Measurements from ENCODE around the gene PYROXD2. TPM values are rescaled to one million over a fixed set of nuclear protein-coding genes. Genes with fewer than 3 reads are reported as not detected.
"Not testable (repeated sequence)": the region's sequence is repeated elsewhere in the genome, so short reads cannot be mapped to it uniquely, and the experiment has no call there.

The PYROXD2 gene
- total RNA-seq, 2 experiments from 2014 or later: 13.5 to 18.7 TPM

- no peak for DNase-seq
- Mint-ChIP-seq H3K4me3 (no peak overlapping the region), H3K4me1 (peaks cover 9% of the 10 kb centered on the region), H3K27me3 (peaks cover 45% of the 10 kb centered on the region), H3K9me3 (peaks cover 2% of the 10 kb centered on the region), H3K27ac (no peak overlapping the region), H3K36me3 (ENCODE audit: low read depth) (no peaks in the 10 kb centered on the region)
- ChIA-PET CTCF (no interaction called here), POLR2A (no interaction called here)
Measured at GRCh38 chr10:98357194-98357822, 57.7 kb downstream of the PYROXD2 start.

- no peak overlapping the region for H3K27ac Mint-ChIP-seq
- H3K4me3 Mint-ChIP-seq: no peak overlapping the region
- POLR2A ChIA-PET: no interaction called here
- peaks cover 2% of the 10 kb centered on the region for H3K9me3 Mint-ChIP-seq
- H3K4me1 Mint-ChIP-seq: peaks cover 2% of the 10 kb centered on the region
- no peak for DNase-seq
- peaks cover 58% of the 10 kb centered on the region for H3K27me3 Mint-ChIP-seq
- CTCF ChIA-PET: no interaction called here
- no peaks in the 10 kb centered on the region for H3K36me3 Mint-ChIP-seq (ENCODE audit: low read depth)
Measured at GRCh38 chr10:98354491-98354890, 60.5 kb downstream of the PYROXD2 start.

DNA sequence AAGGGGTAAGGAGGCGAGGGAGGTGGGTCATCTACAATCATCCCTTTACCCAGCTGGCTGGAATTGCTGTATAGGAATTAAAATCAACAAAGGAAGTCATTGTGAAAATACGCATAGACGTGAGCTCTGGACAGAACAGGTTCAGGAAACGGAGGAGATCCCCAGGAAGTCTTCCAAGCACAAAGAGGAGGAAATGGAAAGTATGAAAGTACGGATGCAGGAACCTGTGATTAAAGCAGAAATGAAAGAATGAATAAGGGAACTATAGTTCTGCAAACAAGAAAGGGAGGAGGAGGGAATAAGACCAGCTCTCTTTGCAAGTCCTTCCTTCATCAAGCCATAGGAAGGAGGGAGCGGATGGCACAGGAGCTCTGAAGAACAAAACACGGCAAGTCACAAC is 61.8 kb downstream of the PYROXD2 start:
- ChIA-PET CTCF (no interaction called here), POLR2A (no interaction called here)

DNA sequence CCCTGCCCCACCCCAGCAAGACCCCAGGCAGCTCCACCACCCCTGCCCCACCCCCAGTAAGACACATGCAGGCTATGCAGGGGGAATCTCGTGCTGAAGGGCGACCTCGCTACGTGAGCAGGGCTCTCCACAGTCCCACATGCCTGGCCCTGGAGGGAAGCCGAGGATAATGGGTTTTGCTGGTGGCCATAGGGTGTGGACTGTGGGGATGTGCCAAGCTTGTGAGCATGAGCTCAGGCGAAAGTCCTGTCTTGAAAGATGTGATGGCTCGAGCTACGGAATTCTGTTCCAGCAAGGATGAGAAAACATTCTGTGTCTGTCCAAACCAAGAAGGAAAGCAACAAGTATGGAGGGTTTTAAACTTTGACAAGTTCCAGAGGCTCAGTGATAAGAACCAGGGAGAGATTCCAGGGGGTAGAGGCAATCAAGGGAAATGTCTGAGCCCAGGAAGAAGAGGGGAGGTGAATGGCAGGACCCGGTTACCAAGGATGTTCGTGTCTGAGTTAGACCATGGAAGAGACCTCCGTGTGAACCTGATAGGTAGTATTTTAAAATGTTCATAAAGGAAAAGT is 63.1 kb downstream of the PYROXD2 start:
- Mint-ChIP-seq H3K4me3 (no peak overlapping the region), H3K4me1 (peaks cover 2% of the 10 kb centered on the region), H3K9me3 (peaks cover 4% of the 10 kb centered on the region), H3K27ac (no peak overlapping the region), H3K27me3 (peaks cover 60% of the 10 kb centered on the region), H3K36me3 (ENCODE audit: low read depth) (peaks cover 4% of the 10 kb centered on the region)
- DNase-seq: no peak
- ChIA-PET CTCF (no interaction called here), POLR2A (no interaction called here)

More for the DNA sequence above, 61.8 kb downstream of the PYROXD2 start:
- Mint-ChIP-seq H3K36me3 (ENCODE audit: low read depth) (no peaks in the 10 kb centered on the region), H3K27me3 (peaks cover 54% of the 10 kb centered on the region), H3K4me3 (no peak overlapping the region), H3K4me1 (peaks cover 2% of the 10 kb centered on the region), H3K9me3 (peaks cover under 1% of the 10 kb centered on the region), H3K27ac (no peak overlapping the region)
- no peak for DNase-seq

- DNase-seq: no peak
- H3K36me3 Mint-ChIP-seq (ENCODE audit: low read depth): peaks cover 4% of the 10 kb centered on the region
- peak overlapping the region; percentile 9 for H3K27ac Mint-ChIP-seq
- H3K4me1 Mint-ChIP-seq: peaks cover 2% of the 10 kb centered on the region
- no peak overlapping the region for H3K4me3 Mint-ChIP-seq
- peaks cover 54% of the 10 kb centered on the region for H3K27me3 Mint-ChIP-seq
- H3K9me3 Mint-ChIP-seq: peaks cover 11% of the 10 kb centered on the region
- CTCF ChIA-PET: no interaction called here
- POLR2A ChIA-PET: no interaction called here
Measured at GRCh38 chr10:98349508-98349922, 65.5 kb downstream of the PYROXD2 start.

GRCh38 chr10:98346847-98347246 is 68.1 kb downstream of the PYROXD2 start:
- Mint-ChIP-seq H3K4me3 (no peak overlapping the region), H3K27ac (no peak overlapping the region), H3K9me3 (peaks cover 11% of the 10 kb centered on the region), H3K4me1 (peaks cover 2% of the 10 kb centered on the region), H3K36me3 (ENCODE audit: low read depth) (peaks cover 4% of the 10 kb centered on the region), H3K27me3 (peaks cover 49% of the 10 kb centered on the region)
- CTCF ChIA-PET: no interaction called here
- DNase-seq: no peak
- POLR2A ChIA-PET: no interaction called here

DNA sequence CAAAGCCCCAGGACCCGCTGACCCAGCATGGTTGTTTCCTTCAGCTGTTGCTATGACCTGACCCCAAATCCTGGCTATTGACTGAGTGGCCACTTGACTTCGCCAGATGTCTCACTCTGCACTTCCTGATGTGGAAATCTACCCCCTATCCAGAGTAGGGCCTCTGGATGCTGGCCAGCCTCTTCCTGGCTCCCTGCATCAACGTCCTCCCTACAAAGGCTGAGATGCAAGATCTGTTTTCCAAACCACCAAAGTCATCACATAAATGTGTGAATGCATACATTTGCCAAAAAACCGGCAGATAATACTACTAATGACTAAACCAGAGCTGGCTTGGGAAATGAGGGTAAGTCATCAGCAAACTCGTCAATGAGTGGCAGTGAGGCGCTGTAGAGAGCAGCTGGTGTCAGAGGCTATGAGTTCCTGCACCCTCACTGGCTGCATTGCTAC is 70.4 kb downstream of the PYROXD2 start:
- no peak for DNase-seq
- H3K27me3 Mint-ChIP-seq: peaks cover 37% of the 10 kb centered on the region
- H3K36me3 Mint-ChIP-seq (ENCODE audit: low read depth): peaks cover 4% of the 10 kb centered on the region
- POLR2A ChIA-PET: no interaction called here
- peaks cover 15% of the 10 kb centered on the region for H3K4me1 Mint-ChIP-seq
- H3K4me3 Mint-ChIP-seq: no peak overlapping the region
- no peak overlapping the region for H3K27ac Mint-ChIP-seq
- CTCF ChIA-PET: no interaction called here
- H3K9me3 Mint-ChIP-seq: peaks cover 11% of the 10 kb centered on the region

GRCh38 chr10:98341701-98342100 is 73.3 kb downstream of the PYROXD2 start:
- not testable (repeated sequence) for H3K4me3 Mint-ChIP-seq

DNA sequence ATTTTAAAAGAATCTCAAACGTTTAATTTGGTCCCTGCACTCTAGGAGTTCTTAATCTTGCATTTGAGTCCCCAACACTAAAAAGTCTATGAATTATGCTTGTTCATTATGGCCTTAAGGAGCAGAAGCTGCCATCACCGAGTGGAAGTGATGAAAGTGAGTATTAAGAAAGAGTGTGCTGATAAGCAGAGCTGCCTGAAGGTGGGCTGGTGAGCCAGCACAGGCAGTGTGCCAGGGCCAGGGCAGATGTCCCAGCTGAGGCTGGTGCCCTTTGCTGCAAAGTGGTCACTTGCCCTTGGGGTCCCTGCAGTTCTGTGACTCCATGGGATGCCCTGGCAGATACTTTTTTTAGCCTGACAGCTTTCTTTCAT is 74.1 kb downstream of the PYROXD2 start:
- Mint-ChIP-seq H3K4me3 (no peak overlapping the region), H3K4me1 (peaks cover 18% of the 10 kb centered on the region), H3K9me3 (no peaks in the 10 kb centered on the region), H3K27me3 (peaks cover 23% of the 10 kb centered on the region), H3K36me3 (ENCODE audit: low read depth) (no peaks in the 10 kb centered on the region), H3K27ac (peak overlapping the region; percentile 74)
- ChIA-PET CTCF (interaction anchor here (0.9 to 1.4 kb wide), 2 partner anchors 9 to 50 kb away, joined by 3 to 4 read pairs; no protein-coding TSS in a partner anchor), POLR2A (interaction anchor here (1.5 to 1.6 kb wide), 2 partner anchors 63 to 105 kb away, joined by 4 to 5 read pairs; no protein-coding TSS in a partner anchor)
- no peak for DNase-seq

More at GRCh38 chr10:98341701-98342100, 73.3 kb downstream of the PYROXD2 start:
- POLR2A ChIA-PET; DNase-seq; H3K27ac Mint-ChIP-seq; CTCF ChIA-PET; H3K9me3 Mint-ChIP-seq; H3K36me3 Mint-ChIP-seq (ENCODE audit: low read depth): not testable (repeated sequence)
- Mint-ChIP-seq H3K4me1 (peaks cover 18% of the 10 kb centered on the region), H3K27me3 (peaks cover 23% of the 10 kb centered on the region)

GRCh38 chr10:98340261-98340939 is 74.6 kb downstream of the PYROXD2 start:
- H3K27me3 Mint-ChIP-seq: peaks cover 23% of the 10 kb centered on the region
- no peak for DNase-seq
- POLR2A ChIA-PET: interaction anchor here (1.5 to 1.6 kb wide), 2 partner anchors 63 to 105 kb away, joined by 4 to 5 read pairs; no protein-coding TSS in a partner anchor
- H3K4me3 Mint-ChIP-seq: peak overlapping the region; percentile 47
- H3K36me3 Mint-ChIP-seq (ENCODE audit: low read depth): no peaks in the 10 kb centered on the region
- H3K4me1 Mint-ChIP-seq: peaks cover 18% of the 10 kb centered on the region
- H3K9me3 Mint-ChIP-seq: no peaks in the 10 kb centered on the region
- peak overlapping the region; percentile 74 for H3K27ac Mint-ChIP-seq
- CTCF ChIA-PET: interaction anchor here (0.6 to 1.4 kb wide), 3 partner anchors 9 to 156 kb away, joined by 3 to 4 read pairs (median 3); no protein-coding TSS in a partner anchor

DNA sequence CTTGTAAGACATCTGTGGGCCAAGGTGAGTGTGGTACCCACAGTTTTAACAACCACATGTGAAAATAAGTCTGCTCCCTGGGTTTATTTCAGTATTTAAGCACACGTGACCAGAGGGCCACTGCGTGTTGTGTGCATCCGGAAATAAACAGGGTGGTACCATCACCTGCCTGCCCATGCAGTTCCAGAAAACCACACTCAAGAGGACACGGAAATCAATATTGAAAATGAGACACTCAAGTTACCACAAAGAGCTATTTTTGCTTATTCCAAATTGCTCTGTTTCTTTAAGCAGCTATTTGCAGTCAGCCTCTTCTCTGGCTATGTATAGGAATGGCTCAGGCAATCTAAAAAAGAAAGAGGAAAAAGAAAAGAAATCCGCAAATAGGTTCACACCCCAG is 75.2 kb downstream of the PYROXD2 start:
- peak overlapping the region; percentile 74 for H3K27ac Mint-ChIP-seq
- H3K4me3 Mint-ChIP-seq: peak overlapping the region; percentile 47
- H3K27me3 Mint-ChIP-seq: peaks cover 23% of the 10 kb centered on the region
- peak; percentile 47 for DNase-seq
- ChIA-PET POLR2A (interaction anchor here (1.5 to 1.6 kb wide), 2 partner anchors 64 to 106 kb away, joined by 4 to 5 read pairs; no protein-coding TSS in a partner anchor), CTCF (interaction anchor here (0.6 to 1.4 kb wide), 2 partner anchors 8 to 156 kb away, joined by 3 to 4 read pairs; no protein-coding TSS in a partner anchor)
- H3K4me1 Mint-ChIP-seq: peaks cover 18% of the 10 kb centered on the region
- no peaks in the 10 kb centered on the region for H3K36me3 Mint-ChIP-seq (ENCODE audit: low read depth)
- no peaks in the 10 kb centered on the region for H3K9me3 Mint-ChIP-seq

GRCh38 chr10:98338896-98339295 is 76.1 kb downstream of the PYROXD2 start:
- POLR2A ChIA-PET: no interaction called here
- Mint-ChIP-seq H3K27me3 (peaks cover 19% of the 10 kb centered on the region), H3K4me1 (peaks cover 18% of the 10 kb centered on the region), H3K36me3 (ENCODE audit: low read depth) (no peaks in the 10 kb centered on the region), H3K4me3 (no peak overlapping the region), H3K27ac (no peak overlapping the region), H3K9me3 (no peaks in the 10 kb centered on the region)
- DNase-seq: no peak
- CTCF ChIA-PET: no interaction called here

DNA sequence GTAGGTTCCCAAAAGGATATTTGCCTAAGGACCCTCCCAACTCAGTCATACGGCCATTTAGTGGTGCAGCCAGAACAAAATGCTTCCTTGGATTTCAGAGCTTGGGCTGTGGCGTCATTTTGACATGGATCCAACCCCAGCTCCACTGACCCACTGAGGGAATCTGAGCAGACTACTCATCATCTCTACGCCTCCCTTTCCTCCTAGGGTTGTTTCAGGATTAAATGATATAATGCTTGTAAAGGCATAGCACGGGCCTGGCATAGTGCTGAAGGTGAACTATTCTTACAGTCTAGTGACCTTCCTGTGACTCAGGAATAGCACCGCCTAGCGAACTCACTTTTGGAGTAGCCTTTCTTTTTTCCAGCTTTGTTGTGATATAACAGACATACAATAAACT is 76.7 kb downstream of the PYROXD2 start:
- Mint-ChIP-seq H3K27me3 (peaks cover 23% of the 10 kb centered on the region), H3K9me3 (no peaks in the 10 kb centered on the region), H3K36me3 (ENCODE audit: low read depth) (no peaks in the 10 kb centered on the region), H3K4me3 (no peak overlapping the region), H3K4me1 (peaks cover 18% of the 10 kb centered on the region), H3K27ac (no peak overlapping the region)
- POLR2A ChIA-PET: interaction anchor here (1.1 kb wide), 1 partner anchor 1092 kb away, joined by 3 read pairs; the partner anchor contains the start of gene GOT1
- CTCF ChIA-PET: no interaction called here
- no peak for DNase-seq

Measured in activated CD4-positive, alpha-beta memory T cell treated with anti-CD3 and anti-CD28 coated beads, Interleukin-2, amount 10 ng/mL, durations not matched to agents 7 days and 5 days (primary cell).